Measurements from ENCODE around the gene ZNF277. TPM values are rescaled to one million over a fixed set of nuclear protein-coding genes. Genes with fewer than 3 reads are reported as not detected.
A peak's percentile ranks its signal among the peaks of the same experiment; 100 is the strongest.

ZNF277 gene
- total RNA-seq, 1 experiment from 2014 or later = 13.1 TPM

- no CpG with 5 or more reads among the region's 2 CpGs for WGBS (ENCODE audit: extremely low coverage, insufficient read length, low lambda C conversion rate)
- no peaks in the 10 kb centered on the region for H3K27me3 ChIP-seq (ENCODE audit: insufficient read depth, low read length)
- no peak overlapping the region for H2BK12ac ChIP-seq (ENCODE audit: insufficient read length, low read depth, low read length)
- Mint-ChIP-seq H3K4me3 (no peak overlapping the region), H3K9me3 (no peaks in the 10 kb centered on the region), H3K27me3 (ENCODE audit: low read depth) (no peaks in the 10 kb centered on the region), H3K36me3 (ENCODE audit: insufficient read depth in 1 of 3, low read depth in 3 of 3) (peaks cover 0 to 3% (median 0%) of the 10 kb centered on the region in 3 experiments; a peak in 1 of 7 replicates), H3K4me1 (peaks cover 3 to 7% of the 10 kb centered on the region in 2 experiments; a peak in 3 of 4 replicates), H3K27ac (peak overlapping the region in 1 of 3 experiments; percentile 28; a peak in 2 of 7 replicates)
- no peak overlapping the region for H3K4me2 ChIP-seq (ENCODE audit: insufficient read depth, insufficient read length, low read length)
- no peak overlapping the region for H4K8ac ChIP-seq (replicated peaks; ENCODE audit: insufficient read length, low read depth, low read length)
- no peak overlapping the region for H3K18ac ChIP-seq (ENCODE audit: insufficient read length, low read depth, low read length)
- H3T11ph ChIP-seq (ENCODE audit: low read length) = no peak overlapping the region
- no peak overlapping the region for H2AFZ ChIP-seq (ENCODE audit: low read length)
- no peak overlapping the region for H2BK5ac ChIP-seq (ENCODE audit: insufficient read length, low read length)
- no peaks in the 10 kb centered on the region for H3K79me1 ChIP-seq (ENCODE audit: insufficient read depth, low read depth, low read length, poor library complexity, severe bottlenecking)
- no peak for DNase-seq
- H3K9ac ChIP-seq (ENCODE audit: extremely low read depth, insufficient read length, low read length) = no peak overlapping the region
- no peak overlapping the region for H2BK120ac ChIP-seq (ENCODE audit: low read depth, low read length, poor library complexity, severe bottlenecking)
- no peak overlapping the region for H3K4ac ChIP-seq (ENCODE audit: low read depth, low read length)
- no peak overlapping the region for H4K91ac ChIP-seq (ENCODE audit: insufficient read length, low read depth, low read length)
- peaks cover 1% of the 10 kb centered on the region; the same call in 1 of the 2 replicates for H3K4me1 ChIP-seq (ENCODE audit: insufficient read depth, low read length)
- H2BK20ac ChIP-seq (ENCODE audit: low read depth, low read length, poor library complexity, severe bottlenecking) = no peak overlapping the region
- H3K27ac ChIP-seq (ENCODE audit: insufficient read length, low read depth, low read length) = no peak overlapping the region
- H2BK15ac ChIP-seq (ENCODE audit: low read depth, low read length) = no peak overlapping the region
- no peak overlapping the region for H4K5ac ChIP-seq (ENCODE audit: insufficient read length, low read depth, low read length)
- no peaks in the 10 kb centered on the region for H4K20me1 ChIP-seq (ENCODE audit: control insufficient read depth, insufficient read depth, insufficient read length)
- no peak overlapping the region for H3K14ac ChIP-seq (ENCODE audit: insufficient read depth, low read length)
- no peaks in the 10 kb centered on the region for H3K23me2 ChIP-seq (ENCODE audit: insufficient read length, low read depth, low read length, poor library complexity, severe bottlenecking)
- H3K23ac ChIP-seq (ENCODE audit: insufficient read length, low read depth, low read length) = no peak overlapping the region
- H3K9me3 ChIP-seq (ENCODE audit: control insufficient read depth, low read depth, low read length) = no peaks in the 10 kb centered on the region
- H3K79me2 ChIP-seq (ENCODE audit: insufficient read depth, low read length) = peaks cover 2% of the 10 kb centered on the region; the same call in 1 of the 2 replicates
- no peak overlapping the region for H2AK5ac ChIP-seq (ENCODE audit: insufficient read length, low read length)
- no peak for TF ChIP-seq CTCF (conservative IDR thresholded peaks at IDR 0.05)
- no peak overlapping the region for H3K56ac ChIP-seq (ENCODE audit: insufficient read length, low read depth, low read length)
Observed at GRCh38 chr7:112168915-112169314, 37.6 kb upstream of the ZNF277 start.

Data from H9 (cell line).